Measurements from ENCODE around the gene TSPAN32. TPM values are rescaled to one million over a fixed set of nuclear protein-coding genes. Genes with fewer than 3 reads are reported as not detected.

TSPAN32 gene
- total and polyA plus RNA-seq, 2 donors (not counting 3 experiments of a cell fraction or from before 2014, with no cell fraction given), result not detected

- H3K27ac ChIP-seq (ENCODE audit: insufficient read depth, low read depth, low read length), result no peak overlapping the region
- FAIRE-seq (no peak), DNase-seq (ENCODE audit: low read depth, low spot score) (no peak)
- no peaks in the 10 kb centered on the region for H3K9me3 ChIP-seq (replicated peaks; ENCODE audit: control insufficient read depth, insufficient read depth, low read length)
- intact Hi-C loops (cut with micrococcal nuclease) (no loop called here), dilution Hi-C loops (cut with MboI; ENCODE audit: extremely low pct_ligation_motif_present, low sequenced_read_pairs) (no loop called here)
- no peaks in the 10 kb centered on the region for H3K4me1 ChIP-seq (ENCODE audit: control insufficient read depth, extremely low read depth, insufficient read depth, low read length)
- peaks cover 3 to 4% of the 10 kb centered on the region in 2 experiments for H3K27me3 ChIP-seq (ENCODE audit: control insufficient read depth in 2 of 2, insufficient read depth in 2 of 2, low read length in 2 of 2)
- no peak overlapping the region for H2AFZ ChIP-seq (ENCODE audit: low read depth, low read length)
- H3K4me3 ChIP-seq (replicated peaks in 1 of 3; ENCODE audit: insufficient read depth in 1 of 3, low read depth in 1 of 3, low read length in 3 of 3), result no peak overlapping the region
- H3K9me1 ChIP-seq (replicated peaks; ENCODE audit: control insufficient read depth, extremely low read depth, insufficient read depth, low read length), result no peaks in the 10 kb centered on the region
- TF ChIP-seq JUN (IDR thresholded peaks at IDR 0.05; ENCODE audit: borderline replicate concordance, insufficient read depth, insufficient read length, low read depth), result no peak
- TF ChIP-seq GATA2 (IDR thresholded peaks at IDR 0.05; ENCODE audit: insufficient read depth, insufficient read length, low read depth, low read length), result no peak
- no peak for TF ChIP-seq FOS (IDR thresholded peaks at IDR 0.05; ENCODE audit: borderline replicate concordance, insufficient read depth, low read length)
- TF ChIP-seq MAX (IDR thresholded peaks at IDR 0.05; ENCODE audit: insufficient read depth, insufficient read length), result no peak
- TF ChIP-seq POLR2A (IDR thresholded peaks at IDR 0.05; ENCODE audit: low read depth, low read length), result no peak
- no peak for TF ChIP-seq POLR2AphosphoS5 (IDR thresholded peaks at IDR 0.05; ENCODE audit: insufficient read depth, low read depth, low read length)
- no peak for TF ChIP-seq MYC (IDR thresholded peaks at IDR 0.05; ENCODE audit: low read depth, low read length)
- TF ChIP-seq CTCF (IDR thresholded peaks at IDR 0.05; ENCODE audit: extremely low read depth in 1 of 2, insufficient read depth in 1 of 2, low read depth in 1 of 2, low read length in 2 of 2), result no peak
- TF ChIP-seq EZH2 (IDR thresholded peaks at IDR 0.05; ENCODE audit: borderline replicate concordance, low read depth, low read length, severe bottlenecking), result no peak
- H3K79me2 ChIP-seq (ENCODE audit: control insufficient read depth, insufficient read depth, low read length), result no peaks in the 10 kb centered on the region
- H3K9ac ChIP-seq (replicated peaks; ENCODE audit: extremely low read depth, insufficient read depth, low read length), result no peak overlapping the region
- H3K36me3 ChIP-seq (ENCODE audit: control insufficient read depth in 2 of 2, extremely low read depth in 1 of 2, insufficient read depth in 2 of 2, low read length in 2 of 2), result no peaks in the 10 kb centered on the region
- no TSS peak for BruUV-seq (replicated peaks)
- POLR2A ChIA-PET, result no interaction called here
- H4K20me1 ChIP-seq (replicated peaks; ENCODE audit: control insufficient read depth, extremely low read depth, insufficient read depth, low read length), result no peaks in the 10 kb centered on the region
- CTCF ChIA-PET, result no interaction called here
- no peak overlapping the region for H3K4me2 ChIP-seq (ENCODE audit: insufficient read depth, low read length)
Measured at GRCh38 chr11:2343502-2343901, 41.7 kb downstream of the TSPAN32 start.

Data from endothelial cell of umbilical vein (primary cell).